ENCODE data around the gene GCHFR.

The GCHFR gene

GRCh38 chr15:40763801-40764628 lies at the start of gene GCHFR:
GCHFR (plus strand) TSS chr15:40764068; CDS start chr15:40764181, 113 bp downstream.
- peak within 1 kb of the TSS; percentile 70 for H3K27ac ChIP-seq (ENCODE audit: low read depth, low read length)
- H3K9me3 ChIP-seq (ENCODE audit: low read length) = no peaks in the 10 kb centered on the region
- H3K4me1 ChIP-seq (ENCODE audit: insufficient read depth, low read length) = peaks cover 14% of the 10 kb centered on the region
- no peaks in the 10 kb centered on the region for H3K27me3 ChIP-seq (ENCODE audit: control insufficient read depth in 1 of 2, insufficient read depth in 2 of 2, low read length in 2 of 2)
- no peak within 1 kb of the TSS for H3K9ac ChIP-seq (ENCODE audit: low read length)
- H3K36me3 ChIP-seq (ENCODE audit: insufficient read depth, low read length) = no peaks in the 10 kb centered on the region
- H3K4me3 ChIP-seq (ENCODE audit: low read depth in 1 of 2, low read length in 2 of 2) = peak within 1 kb of the TSS; percentile 47 to 60

GRCh38 chr15:40714144-40714543 lies 49.7 kb upstream of the GCHFR start:
- Histone ChIP-seq H3K4me1 (ENCODE audit: insufficient read depth, low read length) (no peaks in the 10 kb centered on the region), H3K27ac (ENCODE audit: low read depth, low read length) (no peak overlapping the region), H3K27me3 (ENCODE audit: control insufficient read depth in 1 of 2, insufficient read depth in 2 of 2, low read length in 2 of 2) (no peaks in the 10 kb centered on the region), H3K36me3 (ENCODE audit: insufficient read depth, low read length) (no peaks in the 10 kb centered on the region), H3K9ac (ENCODE audit: low read length) (no peak overlapping the region), H3K4me3 (ENCODE audit: low read depth in 1 of 2, low read length in 2 of 2) (no peak overlapping the region), H3K9me3 (ENCODE audit: low read length) (no peaks in the 10 kb centered on the region)

- Histone ChIP-seq H3K36me3 (ENCODE audit: insufficient read depth, low read length) (no peaks in the 10 kb centered on the region), H3K9me3 (ENCODE audit: low read length) (no peaks in the 10 kb centered on the region), H3K4me3 (ENCODE audit: low read depth in 1 of 2, low read length in 2 of 2) (no peak overlapping the region), H3K9ac (ENCODE audit: low read length) (no peak overlapping the region), H3K27me3 (ENCODE audit: control insufficient read depth in 1 of 2, insufficient read depth in 2 of 2, low read length in 2 of 2) (no peaks in the 10 kb centered on the region), H3K4me1 (ENCODE audit: insufficient read depth, low read length) (no peaks in the 10 kb centered on the region), H3K27ac (ENCODE audit: low read depth, low read length) (no peak overlapping the region)
These were observed 47.7 kb upstream of the GCHFR start for GRCh38 chr15:40716165-40716564.

GRCh38 chr15:40721701-40722100 lies 42.2 kb upstream of the GCHFR start:
- no peaks in the 10 kb centered on the region for H3K4me1 ChIP-seq (ENCODE audit: insufficient read depth, low read length)
- H3K4me3 ChIP-seq (ENCODE audit: low read depth in 1 of 2, low read length in 2 of 2) = no peak overlapping the region
- H3K27me3 ChIP-seq (ENCODE audit: control insufficient read depth in 1 of 2, insufficient read depth in 2 of 2, low read length in 2 of 2) = no peaks in the 10 kb centered on the region
- no peaks in the 10 kb centered on the region for H3K9me3 ChIP-seq (ENCODE audit: low read length)
- H3K36me3 ChIP-seq (ENCODE audit: insufficient read depth, low read length) = no peaks in the 10 kb centered on the region
- H3K27ac ChIP-seq (ENCODE audit: low read depth, low read length) = no peak overlapping the region
- H3K9ac ChIP-seq (ENCODE audit: low read length) = no peak overlapping the region

GRCh38 chr15:40722354-40722753 lies 41.5 kb upstream of the GCHFR start:
- Histone ChIP-seq H3K9me3 (ENCODE audit: low read length) (no peaks in the 10 kb centered on the region), H3K36me3 (ENCODE audit: insufficient read depth, low read length) (no peaks in the 10 kb centered on the region), H3K4me3 (ENCODE audit: low read depth in 1 of 2, low read length in 2 of 2) (no peak overlapping the region), H3K4me1 (ENCODE audit: insufficient read depth, low read length) (no peaks in the 10 kb centered on the region), H3K9ac (ENCODE audit: low read length) (no peak overlapping the region), H3K27me3 (ENCODE audit: control insufficient read depth in 1 of 2, insufficient read depth in 2 of 2, low read length in 2 of 2) (no peaks in the 10 kb centered on the region), H3K27ac (ENCODE audit: low read depth, low read length) (no peak overlapping the region)

- Histone ChIP-seq H3K36me3 (ENCODE audit: insufficient read depth, low read length) (no peaks in the 10 kb centered on the region), H3K4me3 (ENCODE audit: low read depth in 1 of 2, low read length in 2 of 2) (no peak overlapping the region), H3K9ac (ENCODE audit: low read length) (no peak overlapping the region), H3K27ac (ENCODE audit: low read depth, low read length) (no peak overlapping the region), H3K9me3 (ENCODE audit: low read length) (no peaks in the 10 kb centered on the region), H3K27me3 (ENCODE audit: control insufficient read depth in 1 of 2, insufficient read depth in 2 of 2, low read length in 2 of 2) (no peaks in the 10 kb centered on the region), H3K4me1 (ENCODE audit: insufficient read depth, low read length) (no peaks in the 10 kb centered on the region)
These were observed 40.9 kb upstream of the GCHFR start for GRCh38 chr15:40722934-40723333.

GRCh38 chr15:40723919-40724318 lies 39.9 kb upstream of the GCHFR start:
- H3K27me3 ChIP-seq (ENCODE audit: control insufficient read depth in 1 of 2, insufficient read depth in 2 of 2, low read length in 2 of 2) = no peaks in the 10 kb centered on the region
- H3K4me1 ChIP-seq (ENCODE audit: insufficient read depth, low read length) = no peaks in the 10 kb centered on the region
- no peaks in the 10 kb centered on the region for H3K36me3 ChIP-seq (ENCODE audit: insufficient read depth, low read length)
- no peaks in the 10 kb centered on the region for H3K9me3 ChIP-seq (ENCODE audit: low read length)
- no peak overlapping the region for H3K27ac ChIP-seq (ENCODE audit: low read depth, low read length)
- H3K4me3 ChIP-seq (ENCODE audit: low read depth in 1 of 2, low read length in 2 of 2) = no peak overlapping the region
- H3K9ac ChIP-seq (ENCODE audit: low read length) = no peak overlapping the region

GRCh38 chr15:40731034-40731433 lies 32.8 kb upstream of the GCHFR start:
- Histone ChIP-seq H3K9me3 (ENCODE audit: low read length) (no peaks in the 10 kb centered on the region), H3K4me3 (ENCODE audit: low read depth in 1 of 2, low read length in 2 of 2) (no peak overlapping the region), H3K36me3 (ENCODE audit: insufficient read depth, low read length) (peaks cover 15% of the 10 kb centered on the region), H3K27ac (ENCODE audit: low read depth, low read length) (no peak overlapping the region), H3K9ac (ENCODE audit: low read length) (no peak overlapping the region), H3K4me1 (ENCODE audit: insufficient read depth, low read length) (no peaks in the 10 kb centered on the region), H3K27me3 (ENCODE audit: control insufficient read depth in 1 of 2, insufficient read depth in 2 of 2, low read length in 2 of 2) (no peaks in the 10 kb centered on the region)

GRCh38 chr15:40736575-40736974 lies 27.3 kb upstream of the GCHFR start:
- no peak overlapping the region for H3K4me3 ChIP-seq (ENCODE audit: low read depth in 1 of 2, low read length in 2 of 2)
- no peaks in the 10 kb centered on the region for H3K27me3 ChIP-seq (ENCODE audit: control insufficient read depth in 1 of 2, insufficient read depth in 2 of 2, low read length in 2 of 2)
- peaks cover 47% of the 10 kb centered on the region for H3K36me3 ChIP-seq (ENCODE audit: insufficient read depth, low read length)
- no peaks in the 10 kb centered on the region for H3K9me3 ChIP-seq (ENCODE audit: low read length)
- H3K27ac ChIP-seq (ENCODE audit: low read depth, low read length) = no peak overlapping the region
- no peaks in the 10 kb centered on the region for H3K4me1 ChIP-seq (ENCODE audit: insufficient read depth, low read length)
- no peak overlapping the region for H3K9ac ChIP-seq (ENCODE audit: low read length)

GRCh38 chr15:40737048-40737447 lies 26.8 kb upstream of the GCHFR start:
- Histone ChIP-seq H3K4me3 (ENCODE audit: low read depth in 1 of 2, low read length in 2 of 2) (no peak overlapping the region), H3K27me3 (ENCODE audit: control insufficient read depth in 1 of 2, insufficient read depth in 2 of 2, low read length in 2 of 2) (no peaks in the 10 kb centered on the region), H3K36me3 (ENCODE audit: insufficient read depth, low read length) (peaks cover 47% of the 10 kb centered on the region), H3K4me1 (ENCODE audit: insufficient read depth, low read length) (no peaks in the 10 kb centered on the region), H3K9ac (ENCODE audit: low read length) (no peak overlapping the region), H3K9me3 (ENCODE audit: low read length) (no peaks in the 10 kb centered on the region), H3K27ac (ENCODE audit: low read depth, low read length) (no peak overlapping the region)

- no peaks in the 10 kb centered on the region for H3K4me1 ChIP-seq (ENCODE audit: insufficient read depth, low read length)
- H3K27ac ChIP-seq (ENCODE audit: low read depth, low read length) = no peak overlapping the region
- H3K9me3 ChIP-seq (ENCODE audit: low read length) = no peaks in the 10 kb centered on the region
- H3K36me3 ChIP-seq (ENCODE audit: insufficient read depth, low read length) = peaks cover 54% of the 10 kb centered on the region
- no peak overlapping the region for H3K9ac ChIP-seq (ENCODE audit: low read length)
- H3K27me3 ChIP-seq (ENCODE audit: control insufficient read depth in 1 of 2, insufficient read depth in 2 of 2, low read length in 2 of 2) = no peaks in the 10 kb centered on the region
- no peak overlapping the region for H3K4me3 ChIP-seq (ENCODE audit: low read depth in 1 of 2, low read length in 2 of 2)
These were observed 24.8 kb upstream of the GCHFR start for GRCh38 chr15:40739047-40739446.

GRCh38 chr15:40739854-40740253 lies 24.0 kb upstream of the GCHFR start:
- Histone ChIP-seq H3K9ac (ENCODE audit: low read length) (no peak overlapping the region), H3K27me3 (ENCODE audit: control insufficient read depth in 1 of 2, insufficient read depth in 2 of 2, low read length in 2 of 2) (no peaks in the 10 kb centered on the region), H3K4me1 (ENCODE audit: insufficient read depth, low read length) (no peaks in the 10 kb centered on the region), H3K36me3 (ENCODE audit: insufficient read depth, low read length) (peaks cover 54% of the 10 kb centered on the region), H3K4me3 (ENCODE audit: low read depth in 1 of 2, low read length in 2 of 2) (no peak overlapping the region), H3K9me3 (ENCODE audit: low read length) (no peaks in the 10 kb centered on the region), H3K27ac (ENCODE audit: low read depth, low read length) (no peak overlapping the region)

Measured in muscle layer of colon (tissue), 2 donors.